ENCODE results near the gene TAF8. TPM values are rescaled to one million over a fixed set of nuclear protein-coding genes. Genes with fewer than 3 reads are reported as not detected.
"Not testable (repeated sequence)": the region's sequence is repeated elsewhere in the genome, so short reads cannot be mapped to it uniquely, and the experiment has no call there.

The TAF8 gene
- total RNA-seq, 1 experiment from 2014 or later = 22.5 TPM

GRCh38 chr6:42007286-42008137 lies 42.8 kb upstream of the TAF8 start:
- no TSS peak for BruUV-seq (replicated peaks)
- Histone ChIP-seq H3K4me3 (ENCODE audit: low read depth, low read length, poor library complexity, severe bottlenecking) (no peak overlapping the region), H3K27ac (ENCODE audit: low read depth, low read length, poor library complexity, severe bottlenecking) (no peak overlapping the region), H3K4me1 (ENCODE audit: insufficient read depth, low read length, poor library complexity, severe bottlenecking) (no peaks in the 10 kb centered on the region), H3K9me3 (ENCODE audit: low read depth, low read length, poor library complexity, severe bottlenecking) (no peaks in the 10 kb centered on the region), H3K36me3 (ENCODE audit: insufficient read depth, low read length, poor library complexity, severe bottlenecking) (no peaks in the 10 kb centered on the region), H3K27me3 (replicated peaks; ENCODE audit: insufficient read depth, low read depth, low read length, poor library complexity) (no peaks in the 10 kb centered on the region)
- ChIA-PET POLR2A (ENCODE audit: low non-redundant PET) (no interaction called here), CTCF (no interaction called here)
- no peak for DNase-seq (ENCODE audit: low spot score)
- TF ChIP-seq EZH2 (IDR thresholded peaks at IDR 0.05; ENCODE audit: borderline replicate concordance, low read depth, low read length, poor library complexity, severe bottlenecking) (no peak), CTCF (conservative IDR thresholded peaks at IDR 0.05; ENCODE audit: low read depth, low read length) (no peak)
- intact Hi-C loops (cut with micrococcal nuclease; ENCODE audit: unreplicated experiment) = no loop called here

GRCh38 chr6:42008138-42008528 lies 42.2 kb upstream of the TAF8 start:
- H3K4me3 ChIP-seq (ENCODE audit: low read depth, low read length, poor library complexity, severe bottlenecking); DNase-seq (ENCODE audit: low spot score); intact Hi-C loops (cut with micrococcal nuclease; ENCODE audit: unreplicated experiment); H3K27me3 ChIP-seq (replicated peaks; ENCODE audit: insufficient read depth, low read depth, low read length, poor library complexity); H3K27ac ChIP-seq (ENCODE audit: low read depth, low read length, poor library complexity, severe bottlenecking); H3K9me3 ChIP-seq (ENCODE audit: low read depth, low read length, poor library complexity, severe bottlenecking); H3K4me1 ChIP-seq (ENCODE audit: insufficient read depth, low read length, poor library complexity, severe bottlenecking); BruUV-seq (replicated peaks); H3K36me3 ChIP-seq (ENCODE audit: insufficient read depth, low read length, poor library complexity, severe bottlenecking); POLR2A ChIA-PET (ENCODE audit: low non-redundant PET); CTCF ChIA-PET: not testable (repeated sequence)

GRCh38 chr6:42009844-42010184 lies 40.5 kb upstream of the TAF8 start:
- H3K4me1 ChIP-seq (ENCODE audit: insufficient read depth, low read length, poor library complexity, severe bottlenecking) = no peaks in the 10 kb centered on the region
- no peaks in the 10 kb centered on the region for H3K9me3 ChIP-seq (ENCODE audit: low read depth, low read length, poor library complexity, severe bottlenecking)
- H3K36me3 ChIP-seq (ENCODE audit: insufficient read depth, low read length, poor library complexity, severe bottlenecking) = no peaks in the 10 kb centered on the region
- DNase-seq (ENCODE audit: low spot score) = no peak
- intact Hi-C loops (cut with micrococcal nuclease; ENCODE audit: unreplicated experiment) = no loop called here
- POLR2A ChIA-PET (ENCODE audit: low non-redundant PET) = no interaction called here
- BruUV-seq (replicated peaks) = no TSS peak
- CTCF ChIA-PET = no interaction called here
- no peak overlapping the region for H3K27ac ChIP-seq (ENCODE audit: low read depth, low read length, poor library complexity, severe bottlenecking)
- no peak overlapping the region for H3K4me3 ChIP-seq (ENCODE audit: low read depth, low read length, poor library complexity, severe bottlenecking)
- no peak for TF ChIP-seq EZH2 (IDR thresholded peaks at IDR 0.05; ENCODE audit: borderline replicate concordance, low read depth, low read length, poor library complexity, severe bottlenecking)
- H3K27me3 ChIP-seq (replicated peaks; ENCODE audit: insufficient read depth, low read depth, low read length, poor library complexity) = no peaks in the 10 kb centered on the region

GRCh38 chr6:42010185-42010891 lies 40.0 kb upstream of the TAF8 start:
- no TSS peak for BruUV-seq (replicated peaks)
- Histone ChIP-seq H3K4me3 (ENCODE audit: low read depth, low read length, poor library complexity, severe bottlenecking) (no peak overlapping the region), H3K4me1 (ENCODE audit: insufficient read depth, low read length, poor library complexity, severe bottlenecking) (no peaks in the 10 kb centered on the region), H3K27ac (ENCODE audit: low read depth, low read length, poor library complexity, severe bottlenecking) (no peak overlapping the region), H3K27me3 (replicated peaks; ENCODE audit: insufficient read depth, low read depth, low read length, poor library complexity) (no peaks in the 10 kb centered on the region), H3K9me3 (ENCODE audit: low read depth, low read length, poor library complexity, severe bottlenecking) (no peaks in the 10 kb centered on the region), H3K36me3 (ENCODE audit: insufficient read depth, low read length, poor library complexity, severe bottlenecking) (no peaks in the 10 kb centered on the region)
- ChIA-PET CTCF (interaction anchor here (0.9 kb wide), 1 partner anchor 48 kb away, joined by 3 read pairs; no protein-coding TSS in a partner anchor), POLR2A (ENCODE audit: low non-redundant PET) (no interaction called here)
- intact Hi-C loops (cut with micrococcal nuclease; ENCODE audit: unreplicated experiment) = no loop called here
- TF ChIP-seq EZH2 (IDR thresholded peaks at IDR 0.05; ENCODE audit: borderline replicate concordance, low read depth, low read length, poor library complexity, severe bottlenecking) = no peak
- TF ChIP-seq CTCF (conservative IDR thresholded peaks at IDR 0.05; ENCODE audit: low read depth, low read length) = no peak
- no peak for DNase-seq (ENCODE audit: low spot score)
